Kidney epithelial cell (primary cell): ENCODE data around the gene SLC2A10. TPM values are rescaled to one million over a fixed set of nuclear protein-coding genes. Genes with fewer than 3 reads are reported as not detected.
A peak's percentile ranks its signal among the peaks of the same experiment; 100 is the strongest.

ENCODE experiments used
- DNase-seq: peaks from one replicate; pipeline ENCODE4 v3.0.0-alpha.2; 2010; ENCODE audit warnings: low read depth
- H3K27me3 ChIP-seq: 2 replicates; pipeline ENCODE4 v1.6.0; 2011; ENCODE audit warnings: low read length; ENCODE audit not compliant: control insufficient read depth, insufficient read depth
- H3K36me3 ChIP-seq: 2 replicates; pipeline ENCODE4 v1.5.1; 2011; ENCODE audit warnings: low read length; ENCODE audit not compliant: control insufficient read depth, insufficient read depth
- H3K4me3 ChIP-seq: 2 replicates; pipeline ENCODE4 v1.5.1; 2011; ENCODE audit warnings: low read depth, mild to moderate bottlenecking, control low read depth, low read length
- CTCF ChIP-seq: IDR thresholded peaks from 2 replicates; pipeline ENCODE4 v1.5.1; 2011; ENCODE audit warnings: mild to moderate bottlenecking, moderate library complexity, low read length, control low read depth, inconsistent platforms; ENCODE audit not compliant: insufficient read depth, poor library complexity, severe bottlenecking
- total RNA-seq: library from RNA; depleted of rRNA; stranded (reverse); fragments of >200 nt; gene quantifications from 2 replicates; pipeline ENCODE4 v1.2.3, GENCODE V29; 2015

SLC2A10 gene
- total RNA-seq, 1 donor from 2014 or later: 11.9 TPM

GRCh38 chr20:46757754-46758678 lies 48.6 kb downstream of the SLC2A10 start:
- Histone ChIP-seq H3K4me3 (no peak overlapping the region), H3K27me3 (peaks cover 16% of the 10 kb centered on the region), H3K36me3 (no peaks in the 10 kb centered on the region)
- DNase-seq: no peak
- TF ChIP-seq CTCF: peak; percentile 91

- no peak for TF ChIP-seq CTCF
- Histone ChIP-seq H3K4me3 (no peak overlapping the region), H3K36me3 (no peaks in the 10 kb centered on the region), H3K27me3 (peaks cover 14% of the 10 kb centered on the region)
- no peak for DNase-seq
Observed at GRCh38 chr20:46758929-46759669, 49.6 kb downstream of the SLC2A10 start.

GRCh38 chr20:46761566-46761965 lies 52.1 kb downstream of the SLC2A10 start:
- H3K27me3 ChIP-seq: peaks cover 13% of the 10 kb centered on the region
- no peak for TF ChIP-seq CTCF
- no peak for DNase-seq
- no peaks in the 10 kb centered on the region for H3K36me3 ChIP-seq
- no peak overlapping the region for H3K4me3 ChIP-seq

- Histone ChIP-seq H3K4me3 (no peak overlapping the region), H3K27me3 (peaks cover 13% of the 10 kb centered on the region), H3K36me3 (no peaks in the 10 kb centered on the region)
- no peak for TF ChIP-seq CTCF
- no peak for DNase-seq
Observed at GRCh38 chr20:46764068-46764467, 54.6 kb downstream of the SLC2A10 start.

- Histone ChIP-seq H3K27me3 (peaks cover 7% of the 10 kb centered on the region), H3K36me3 (no peaks in the 10 kb centered on the region), H3K4me3 (no peak overlapping the region)
- no peak for DNase-seq
- TF ChIP-seq CTCF: no peak
Observed at GRCh38 chr20:46765506-46766120, 56.2 kb downstream of the SLC2A10 start.
